Astrocyte (in vitro differentiated cells and primary cell): ENCODE measurements around the gene HTR3E.

ENCODE experiments used
- CTCF ChIP-seq: IDR thresholded peaks from 2 replicates; pipeline ENCODE4 v1.5.1; 2011; ENCODE audit warnings: low read depth, mild to moderate bottlenecking, inconsistent platforms, low read length, moderate library complexity; ENCODE audit not compliant: insufficient read depth
- EZH2 ChIP-seq: IDR thresholded peaks from 2 replicates; pipeline ENCODE4 v1.6.1; 2012; ENCODE audit warnings: mild to moderate bottlenecking, low read length, inconsistent platforms; ENCODE audit not compliant: insufficient read depth

- no peak for TF ChIP-seq CTCF
- no peak for TF ChIP-seq EZH2
Observed at GRCh38 chr3:184099806-184100686, 3.2 kb downstream of the HTR3E start.
